ENCODE data around the gene STK25. TPM values are rescaled to one million over a fixed set of nuclear protein-coding genes. Genes with fewer than 3 reads are reported as not detected.

STK25 gene
- total and polyA plus RNA-seq, 10 of the 15 experiments (the other 5 are each of a cell fraction or from before 2014, with no cell fraction given) = 6.0 to 154 (median 89.3) TPM

DNA sequence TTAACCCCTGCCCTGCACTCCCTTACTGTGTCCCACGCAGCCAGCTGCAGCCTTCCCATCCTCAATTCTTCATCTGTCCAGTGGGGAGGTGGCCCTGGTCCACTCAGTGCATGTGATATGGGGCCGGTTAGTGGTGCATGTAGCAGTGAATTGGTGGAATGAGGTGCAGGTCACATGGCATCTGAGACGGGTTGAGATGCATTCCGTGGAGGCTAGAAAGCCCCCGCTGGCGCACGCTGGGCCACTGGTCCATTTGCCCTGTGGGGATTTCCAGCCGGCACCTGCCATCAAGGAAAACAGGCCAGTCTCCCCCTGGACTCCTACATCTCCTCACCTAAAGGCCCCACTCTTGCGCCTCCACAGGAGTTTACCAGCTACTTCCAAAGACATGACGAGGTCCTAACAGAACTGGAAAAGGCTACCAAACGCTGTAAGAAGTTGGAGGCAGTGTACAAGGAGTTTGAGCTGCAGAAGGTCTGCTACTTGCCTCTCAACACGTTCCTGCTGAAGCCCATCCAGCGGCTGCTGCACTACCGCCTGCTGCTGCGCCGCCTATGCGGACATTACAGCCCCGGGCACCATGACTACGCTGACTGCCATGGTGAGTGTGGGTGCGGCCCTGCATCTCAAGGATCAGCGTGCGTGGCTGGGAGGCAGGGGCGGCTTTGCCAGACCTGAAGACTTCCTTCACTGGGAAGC is 40.5 kb downstream of the STK25 start:
- ChIA-PET CTCF (no interaction called here), RAD21 (ENCODE audit: unreplicated experiment) (no interaction called here), SMC1A (ENCODE audit: uncharacterized antibody, unreplicated experiment) (no interaction called here), POLR2A (no interaction called here)
- Histone ChIP-seq H3K27me3 (replicated peaks in 1 of 2; ENCODE audit: control insufficient read depth in 2 of 2, insufficient read depth in 2 of 2, low read length in 1 of 2) (no peaks in the 10 kb centered on the region), H3K36me3 (ENCODE audit: control insufficient read depth in 2 of 2, insufficient read depth in 2 of 2, low read length in 1 of 2) (no peaks in the 10 kb centered on the region), H3K4me2 (ENCODE audit: control insufficient read depth, insufficient read depth) (no peak overlapping the region), H4K20me1 (ENCODE audit: control insufficient read depth, insufficient read depth) (no peaks in the 10 kb centered on the region; the same call in 1 of the 2 replicates), H3K79me2 (ENCODE audit: control insufficient read depth, insufficient read depth, low read length) (no peaks in the 10 kb centered on the region), H3K9ac (ENCODE audit: control insufficient read depth, insufficient read depth, low read length) (no peak overlapping the region), H3K9me3 (replicated peaks; ENCODE audit: control insufficient read depth, insufficient read depth, low read length) (no peaks in the 10 kb centered on the region; the same call in 2 of the 3 replicates), H3K4me3 (no peak overlapping the region), H3K4me1 (ENCODE audit: control insufficient read depth, insufficient read depth, low read length) (no peaks in the 10 kb centered on the region), H3K27ac (ENCODE audit: control insufficient read depth, insufficient read depth) (no peak overlapping the region), H2AFZ (ENCODE audit: control insufficient read depth, low read depth, low read length) (no peak overlapping the region)
- in situ Hi-C loops (cut with MboI) = no loop called here
- ATAC-seq (no peak), DNase-seq (ENCODE audit: low read depth, low spot score) (no peak), FAIRE-seq (no peak)
- intact Hi-C loops (cut with micrococcal nuclease; ENCODE audit: unreplicated experiment) = no loop called here
- BruUV-seq (replicated peaks) = no TSS peak
- WGBS (ENCODE audit: insufficient coverage, insufficient replicate concordance, low lambda C conversion rate, missing lambda C conversion rate) = 83% methylated on average over 23 of the region's 23 CpGs
- TF ChIP-seq BCL11A (IDR thresholded peaks at IDR 0.05; ENCODE audit: low read depth, low read length) = no peak
- TF ChIP-seq, protein P1, sequence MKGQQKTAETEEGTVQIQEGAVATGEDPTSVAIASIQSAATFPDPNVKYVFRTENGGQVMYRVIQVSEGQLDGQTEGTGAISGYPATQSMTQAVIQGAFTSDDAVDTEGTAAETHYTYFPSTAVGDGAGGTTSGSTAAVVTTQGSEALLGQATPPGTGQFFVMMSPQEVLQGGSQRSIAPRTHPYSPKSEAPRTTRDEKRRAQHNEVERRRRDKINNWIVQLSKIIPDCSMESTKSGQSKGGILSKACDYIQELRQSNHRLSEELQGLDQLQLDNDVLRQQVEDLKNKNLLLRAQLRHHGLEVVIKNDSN (IDR thresholded peaks at IDR 0.05; ENCODE audit: borderline replicate concordance, extremely low read length, insufficient read depth, low read depth, low read length) = no peak
- no peak for TF ChIP-seq IKZF1 (conservative IDR thresholded peaks at IDR 0.05)
- TF ChIP-seq, protein P2, sequence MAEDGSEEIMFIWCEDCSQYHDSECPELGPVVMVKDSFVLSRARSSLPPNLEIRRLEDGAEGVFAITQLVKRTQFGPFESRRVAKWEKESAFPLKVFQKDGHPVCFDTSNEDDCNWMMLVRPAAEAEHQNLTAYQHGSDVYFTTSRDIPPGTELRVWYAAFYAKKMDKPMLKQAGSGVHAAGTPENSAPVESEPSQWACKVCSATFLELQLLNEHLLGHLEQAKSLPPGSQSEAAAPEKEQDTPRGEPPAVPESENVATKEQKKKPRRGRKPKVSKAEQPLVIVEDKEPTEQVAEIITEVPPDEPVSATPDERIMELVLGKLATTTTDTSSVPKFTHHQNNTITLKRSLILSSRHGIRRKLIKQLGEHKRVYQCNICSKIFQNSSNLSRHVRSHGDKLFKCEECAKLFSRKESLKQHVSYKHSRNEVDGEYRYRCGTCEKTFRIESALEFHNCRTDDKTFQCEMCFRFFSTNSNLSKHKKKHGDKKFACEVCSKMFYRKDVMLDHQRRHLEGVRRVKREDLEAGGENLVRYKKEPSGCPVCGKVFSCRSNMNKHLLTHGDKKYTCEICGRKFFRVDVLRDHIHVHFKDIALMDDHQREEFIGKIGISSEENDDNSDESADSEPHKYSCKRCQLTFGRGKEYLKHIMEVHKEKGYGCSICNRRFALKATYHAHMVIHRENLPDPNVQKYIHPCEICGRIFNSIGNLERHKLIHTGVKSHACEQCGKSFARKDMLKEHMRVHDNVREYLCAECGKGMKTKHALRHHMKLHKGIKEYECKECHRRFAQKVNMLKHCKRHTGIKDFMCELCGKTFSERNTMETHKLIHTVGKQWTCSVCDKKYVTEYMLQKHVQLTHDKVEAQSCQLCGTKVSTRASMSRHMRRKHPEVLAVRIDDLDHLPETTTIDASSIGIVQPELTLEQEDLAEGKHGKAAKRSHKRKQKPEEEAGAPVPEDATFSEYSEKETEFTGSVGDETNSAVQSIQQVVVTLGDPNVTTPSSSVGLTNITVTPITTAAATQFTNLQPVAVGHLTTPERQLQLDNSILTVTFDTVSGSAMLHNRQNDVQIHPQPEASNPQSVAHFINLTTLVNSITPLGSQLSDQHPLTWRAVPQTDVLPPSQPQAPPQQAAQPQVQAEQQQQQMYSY (CRISPR knock-in tag; IDR thresholded peaks at IDR 0.05) = no peak
- no peak for TF ChIP-seq LARP7 (IDR thresholded peaks at IDR 0.05)
- TF ChIP-seq MXI1 (IDR thresholded peaks at IDR 0.05; ENCODE audit: low read depth, low read length) = no peak
- no peak for TF ChIP-seq GATAD2B (conservative IDR thresholded peaks at IDR 0.05; ENCODE audit: low read depth)
- no peak for TF ChIP-seq ASH2L (IDR thresholded peaks at IDR 0.05; ENCODE audit: borderline replicate concordance, low read depth)
- no peak for TF ChIP-seq ETV6 (conservative IDR thresholded peaks at IDR 0.05 in 1 of 2, IDR thresholded peaks at IDR 0.05 in 1 of 2; ENCODE audit: borderline replicate concordance in 1 of 2, low read depth in 1 of 2)
- no peak for TF ChIP-seq MYB (IDR thresholded peaks at IDR 0.05; ENCODE audit: borderline replicate concordance, low read depth, low read length)
- TF ChIP-seq POU2F2 (IDR thresholded peaks at IDR 0.05; ENCODE audit: borderline replicate concordance, low read depth, low read length) = no peak
- TF ChIP-seq, protein P3, sequence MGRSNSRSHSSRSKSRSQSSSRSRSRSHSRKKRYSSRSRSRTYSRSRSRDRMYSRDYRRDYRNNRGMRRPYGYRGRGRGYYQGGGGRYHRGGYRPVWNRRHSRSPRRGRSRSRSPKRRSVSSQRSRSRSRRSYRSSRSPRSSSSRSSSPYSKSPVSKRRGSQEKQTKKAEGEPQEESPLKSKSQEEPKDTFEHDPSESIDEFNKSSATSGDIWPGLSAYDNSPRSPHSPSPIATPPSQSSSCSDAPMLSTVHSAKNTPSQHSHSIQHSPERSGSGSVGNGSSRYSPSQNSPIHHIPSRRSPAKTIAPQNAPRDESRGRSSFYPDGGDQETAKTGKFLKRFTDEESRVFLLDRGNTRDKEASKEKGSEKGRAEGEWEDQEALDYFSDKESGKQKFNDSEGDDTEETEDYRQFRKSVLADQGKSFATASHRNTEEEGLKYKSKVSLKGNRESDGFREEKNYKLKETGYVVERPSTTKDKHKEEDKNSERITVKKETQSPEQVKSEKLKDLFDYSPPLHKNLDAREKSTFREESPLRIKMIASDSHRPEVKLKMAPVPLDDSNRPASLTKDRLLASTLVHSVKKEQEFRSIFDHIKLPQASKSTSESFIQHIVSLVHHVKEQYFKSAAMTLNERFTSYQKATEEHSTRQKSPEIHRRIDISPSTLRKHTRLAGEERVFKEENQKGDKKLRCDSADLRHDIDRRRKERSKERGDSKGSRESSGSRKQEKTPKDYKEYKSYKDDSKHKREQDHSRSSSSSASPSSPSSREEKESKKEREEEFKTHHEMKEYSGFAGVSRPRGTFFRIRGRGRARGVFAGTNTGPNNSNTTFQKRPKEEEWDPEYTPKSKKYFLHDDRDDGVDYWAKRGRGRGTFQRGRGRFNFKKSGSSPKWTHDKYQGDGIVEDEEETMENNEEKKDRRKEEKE (IDR thresholded peaks at IDR 0.05) = no peak
- TF ChIP-seq ZNF274 (IDR thresholded peaks at IDR 0.05; ENCODE audit: insufficient read depth, insufficient read length) = no peak
- TF ChIP-seq, protein P4, sequence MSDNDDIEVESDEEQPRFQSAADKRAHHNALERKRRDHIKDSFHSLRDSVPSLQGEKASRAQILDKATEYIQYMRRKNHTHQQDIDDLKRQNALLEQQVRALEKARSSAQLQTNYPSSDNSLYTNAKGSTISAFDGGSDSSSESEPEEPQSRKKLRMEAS (IDR thresholded peaks at IDR 0.05; ENCODE audit: low read depth, low read length) = no peak
- no peak for TF ChIP-seq NFXL1 (IDR thresholded peaks at IDR 0.05; ENCODE audit: borderline replicate concordance)
